H1 (cell line): ENCODE measurements around the gene STARD9. TPM values are rescaled to one million over a fixed set of nuclear protein-coding genes. Genes with fewer than 3 reads are reported as not detected.

Experiments used
- KDM4A ChIP-seq: IDR thresholded peaks from one replicate; pipeline ENCODE4 v1.7.1; 2012; ENCODE audit warnings: low read depth, mild to moderate bottlenecking, moderate library complexity, low read length, inconsistent platforms; ENCODE audit not compliant: severe bottlenecking
- SAP30 ChIP-seq: fragments of 300-600 bp; sonication (generic); IDR thresholded peaks from 2 replicates; pipeline ENCODE4 v1.7.1; 2012; ENCODE audit warnings: low read length, moderate library complexity, mild to moderate bottlenecking, inconsistent platforms; ENCODE audit not compliant: insufficient read depth, insufficient replicate concordance
- USF2 ChIP-seq: IDR thresholded peaks from 2 replicates; pipeline ENCODE4 v1.6.1; 2011; ENCODE audit warnings: low read length, improper control_type of control experiment
- polyA plus RNA-seq, 7 experiments: library from polyadenylated mRNA; depleted of rRNA in 3 of 7; stranded (reverse) in 5 of 7; unstranded in 2 of 7; fragments of >200 nt in 5 of 7; fragments of 200-250 nt in 2 of 7; gene quantifications; 1 replicate in 5 of 7; 2 replicates in 1 of 7; 4 replicates in 1 of 7; pipeline versions ENCODE4 v1.2.1 to v1.2.3, GENCODE V29; 2011 to 2013; ENCODE audit warnings: missing spikeins in 2 of 7, mixed read lengths in 2 of 7
- total RNA-seq: library from RNA; stranded (reverse); fragmentation: NEBNext Ultra II Directional; extraction: Animal tissue kit (Norgen Biotek cat#: 25700); gene quantifications from 2 replicates; pipeline ENCODE4 v1.2.1, GENCODE V29; 2021

STARD9 gene
- total and polyA plus RNA-seq, 2 of the 8 experiments (the other 6 are each of a cell fraction or from before 2014, with no cell fraction given), result 2.8 to 7.0 TPM

- TF ChIP-seq USF2 (no peak), KDM4A (peak; percentile 90), SAP30 (no peak)
Measured at GRCh38 chr15:42736793-42737528, 161.6 kb downstream of the STARD9 start, which contains the start of gene CDAN1 (continued).
